Hypothalamus (tissue), 51 donors: ENCODE data around the gene SPRED3.

Experiments
- DNase-seq, 51 donors: peaks; one replicate each; lab custom pipeline; 2025; lab: John Stamatoyannopoulos, UW

Gene SPRED3

GRCh38 chr19:38370299-38370698, 18.2 kb upstream of the SPRED3 start:
- no peak for DNase-seq

DNA sequence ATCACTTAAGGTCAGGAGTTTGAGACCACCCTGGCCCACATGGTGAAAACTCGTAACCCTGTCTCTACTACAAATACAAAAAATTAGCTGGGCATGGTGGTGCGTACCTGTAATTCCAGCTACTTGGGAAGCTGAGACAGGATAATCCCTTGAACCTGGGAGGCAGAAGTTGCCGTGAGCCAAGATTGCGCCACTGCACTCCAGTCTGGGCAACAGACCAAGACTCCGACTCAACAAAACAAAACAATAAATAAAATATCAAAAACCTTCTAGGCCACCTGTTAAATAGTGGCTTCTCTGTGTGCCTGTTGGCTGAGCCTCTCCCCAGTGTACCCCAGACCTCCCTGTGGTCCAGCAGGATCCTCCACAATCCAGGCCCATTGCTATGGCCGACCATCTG, 17.4 kb upstream of the SPRED3 start:
- DNase-seq = no peak

DNA sequence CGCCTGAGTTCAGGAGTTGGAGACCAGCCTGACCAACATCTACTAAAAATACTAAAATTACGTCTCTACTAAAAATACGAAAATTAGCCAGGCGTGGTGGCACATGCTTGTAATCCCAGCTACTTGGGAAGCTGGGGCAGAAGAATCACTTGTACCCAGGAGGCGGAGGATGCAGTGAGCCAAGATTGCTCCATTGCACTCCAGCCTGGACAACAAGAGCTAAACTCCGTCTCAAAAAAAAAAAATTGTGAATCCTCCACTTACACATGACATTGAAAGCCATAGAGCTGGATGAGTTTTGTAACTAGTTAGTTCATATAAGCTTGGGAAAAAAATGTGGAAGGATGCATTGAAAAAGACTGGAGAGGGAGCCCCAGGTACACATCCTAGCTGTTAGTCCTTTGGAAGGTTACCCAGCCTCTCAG, 14.6 kb upstream of the SPRED3 start:
- no peak for DNase-seq

GRCh38 chr19:38374332-38375097, 14.0 kb upstream of the SPRED3 start, which contains the start of gene PSMD8:
TSS of gene PSMD8 (plus strand) at chr19:38374571. CDS start at chr19:38374602, 31 bp downstream.
- peak; percentile 72 to 100 (median 99) for DNase-seq

GRCh38 chr19:38375098-38375493, 13.4 kb upstream of the SPRED3 start:
- no peak for DNase-seq

GRCh38 chr19:38375748-38376147, 12.7 kb upstream of the SPRED3 start:
- DNase-seq = no peak

DNA sequence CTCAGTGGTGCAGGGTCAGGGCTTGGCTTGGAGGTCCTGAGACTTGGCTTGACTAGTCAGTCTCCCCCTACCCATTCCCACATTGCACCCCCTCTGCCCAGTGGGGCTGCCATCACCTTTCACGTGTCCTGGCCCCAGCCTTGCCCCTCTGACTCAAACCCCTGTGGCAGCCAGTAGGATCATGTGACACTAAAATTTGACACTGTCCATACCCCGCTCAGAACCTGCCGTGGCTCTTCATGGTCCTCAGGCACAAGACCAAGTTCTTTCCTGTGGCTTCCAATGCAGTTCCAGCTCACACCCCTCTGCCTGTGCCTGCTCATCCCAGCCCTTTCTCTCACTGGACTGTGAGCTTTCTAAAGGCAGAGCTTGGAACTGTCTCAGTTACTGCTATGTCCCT, 11.9 kb upstream of the SPRED3 start:
- no peak for DNase-seq

GRCh38 chr19:38377052-38377451, 11.4 kb upstream of the SPRED3 start:
- DNase-seq = no peak

- no peak for DNase-seq
These were observed 9.6 kb upstream of the SPRED3 start for GRCh38 chr19:38378866-38379265.

- DNase-seq = no peak
These were observed 7.4 kb upstream of the SPRED3 start for GRCh38 chr19:38381138-38381537.

DNA sequence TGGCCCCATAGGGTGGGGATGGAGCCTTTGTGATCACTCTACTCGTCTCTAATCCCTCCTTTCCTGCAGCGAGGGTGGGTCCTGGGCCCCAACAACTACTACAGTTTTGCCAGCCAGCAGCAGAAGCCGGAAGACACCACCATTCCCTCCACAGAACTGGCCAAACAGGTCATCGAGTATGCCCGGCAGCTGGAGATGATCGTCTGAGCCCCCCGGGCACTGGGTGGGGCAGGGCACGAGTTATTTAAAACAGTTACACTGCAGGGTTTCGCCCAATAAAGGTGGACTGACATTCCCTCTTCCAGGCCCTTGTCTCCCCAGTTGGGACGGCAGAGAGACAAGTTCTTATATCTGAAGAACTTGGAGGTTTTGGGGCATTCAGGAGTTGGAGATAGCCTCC, 5.3 kb upstream of the SPRED3 start:
- no peak for DNase-seq

- DNase-seq = no peak
These were observed 4.8 kb upstream of the SPRED3 start for GRCh38 chr19:38383743-38384142.

- DNase-seq = no peak
These were observed 4.1 kb upstream of the SPRED3 start for GRCh38 chr19:38384209-38385027.

DNA sequence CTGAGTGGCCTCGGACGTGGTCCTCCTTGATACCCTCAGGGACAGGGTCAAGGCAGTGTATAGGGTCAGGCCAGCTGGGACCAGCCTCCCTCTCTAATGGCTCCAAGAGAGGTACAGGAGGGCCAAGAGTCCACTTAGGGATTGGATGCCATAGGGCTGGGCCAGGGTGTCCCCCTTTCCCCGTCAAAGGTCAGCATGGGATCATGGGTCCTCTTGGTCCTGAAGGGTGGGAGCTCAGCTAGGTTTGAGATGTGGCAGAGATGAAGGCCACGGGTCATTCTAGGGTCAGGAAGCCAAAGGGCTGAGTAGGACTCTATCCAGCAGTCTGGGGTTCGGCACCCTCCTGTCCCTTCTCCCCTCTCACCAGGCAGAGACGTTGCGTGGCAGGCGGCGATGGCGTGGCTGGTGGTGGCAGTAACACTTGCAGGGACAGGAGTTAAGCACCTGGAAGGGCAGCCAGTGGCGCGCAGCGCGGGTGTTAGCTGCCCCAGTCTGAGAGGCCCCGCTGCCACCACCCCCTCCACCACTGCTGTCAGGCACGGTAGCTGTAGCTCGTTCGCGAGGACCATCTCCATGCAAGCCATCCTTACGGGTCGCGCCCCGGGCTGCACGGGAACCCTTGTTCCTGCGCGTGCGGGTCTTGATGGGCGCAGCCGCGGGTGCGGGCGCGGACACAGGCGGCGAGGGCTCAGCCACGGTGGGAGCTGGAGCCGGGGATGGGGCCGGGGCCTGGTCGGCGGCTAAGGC, 3.3 kb upstream of the SPRED3 start:
- DNase-seq = no peak

DNA sequence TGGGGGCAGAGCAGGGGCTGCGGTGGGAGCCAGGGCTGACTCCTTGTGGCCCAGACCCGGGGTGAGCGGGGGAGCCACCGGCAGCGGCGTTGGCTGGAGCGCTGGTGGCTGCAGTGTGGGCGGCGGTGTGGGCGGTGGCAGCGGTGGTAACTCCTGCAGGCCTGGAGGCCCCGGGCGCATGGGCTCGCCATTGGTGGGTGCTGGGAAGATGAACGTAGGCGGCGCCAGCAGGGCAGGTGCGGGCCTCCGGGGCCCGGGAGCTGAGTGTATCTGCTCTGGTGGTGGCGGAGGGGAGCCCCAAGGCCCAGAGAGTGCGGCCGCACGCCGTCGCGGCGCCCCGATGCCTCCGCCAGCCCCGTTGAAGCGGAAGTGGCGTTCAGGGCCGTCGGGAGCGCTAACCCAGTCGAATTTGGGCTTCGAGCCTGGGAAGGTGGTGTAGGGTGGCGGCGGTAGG, 2.7 kb upstream of the SPRED3 start:
- DNase-seq = no peak

DNA sequence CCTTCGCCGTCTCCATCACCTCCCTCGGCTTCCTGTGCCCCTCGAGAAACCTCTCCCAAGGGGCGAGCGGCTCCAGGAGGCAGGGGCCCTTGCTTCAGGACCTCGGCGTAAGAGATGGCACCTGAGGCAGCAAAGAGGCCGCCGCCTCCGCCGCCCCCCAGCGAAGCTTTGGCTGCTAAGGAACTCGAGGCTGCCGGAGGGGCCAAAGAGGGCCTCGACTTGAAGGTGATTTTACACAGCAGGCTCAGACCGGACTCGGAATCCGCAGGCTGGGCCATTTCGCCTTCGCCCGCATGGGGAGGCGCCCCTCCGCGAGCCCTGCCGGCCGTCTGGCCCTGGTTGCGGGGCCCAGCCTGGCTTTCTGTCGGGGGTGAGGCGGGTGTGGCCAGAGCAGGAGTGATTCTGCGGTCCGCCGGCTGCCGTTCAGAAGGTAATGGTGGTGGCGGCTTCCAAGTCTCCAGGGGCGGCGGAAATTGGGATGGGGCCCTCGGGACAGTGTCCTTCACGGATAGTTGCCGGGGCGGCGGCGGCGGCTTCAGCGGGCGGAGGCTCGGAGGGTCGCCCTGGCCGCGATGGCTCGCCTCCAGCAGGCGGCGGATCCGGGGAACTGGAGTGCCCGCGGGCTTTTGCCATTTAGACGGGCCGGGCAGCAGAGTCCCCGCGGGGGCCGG, 2.1 kb upstream of the SPRED3 start:
- DNase-seq = no peak

GRCh38 chr19:38386971-38387549, 1.4 kb upstream of the SPRED3 start:
- no peak for DNase-seq

DNA sequence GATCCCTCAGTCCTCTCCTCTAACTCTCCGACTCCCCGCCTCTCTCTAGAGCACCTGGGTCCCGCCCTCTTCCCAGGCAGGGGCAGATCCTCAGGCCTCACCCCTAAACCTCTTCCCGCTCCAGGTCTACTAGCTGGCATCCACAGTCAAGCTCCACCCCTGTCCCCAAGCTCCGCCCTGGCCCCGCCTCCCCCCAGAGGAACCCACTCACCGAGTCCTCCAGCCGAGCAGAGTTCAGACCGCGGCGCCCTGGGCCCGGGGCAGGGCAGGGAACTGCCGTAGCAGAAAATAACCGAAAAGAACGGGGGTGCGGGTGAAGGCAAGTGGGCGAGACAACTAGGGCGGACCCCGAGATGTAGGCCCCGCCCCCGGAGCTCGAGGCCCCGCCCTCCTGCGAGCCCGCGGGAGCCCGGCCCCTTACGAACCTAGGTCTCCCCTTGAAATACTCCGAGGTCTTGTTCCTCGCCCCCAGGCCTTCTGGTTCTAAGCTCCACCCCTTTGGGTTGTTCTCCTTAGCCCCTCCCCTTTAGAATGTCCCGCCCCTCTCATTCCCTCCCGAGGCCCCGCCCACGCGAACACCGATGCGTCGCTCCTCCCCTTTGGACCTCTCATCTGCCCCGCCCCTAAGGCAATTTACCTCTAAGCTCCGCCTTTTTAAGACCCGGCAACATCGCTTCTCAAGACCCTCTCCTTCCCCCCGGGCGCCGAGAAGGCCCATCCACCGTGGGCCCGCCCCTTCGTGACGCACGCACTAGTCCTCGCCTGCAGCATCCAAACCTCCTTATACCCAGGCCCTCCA, 748 bp upstream of the SPRED3 start, which contains the start of gene GGN:
TSS of gene GGN (minus strand) at position 485 of the 799 bp plus-strand sequence. CDS start 773 bp downstream, outside the sequence.
- DNase-seq = peak in 49 of 51 donors; percentile 21 to 95 (median 62)
